Measurements from ENCODE around the gene PGAM5.
"Not testable (repeated sequence)": the region's sequence is repeated elsewhere in the genome, so short reads cannot be mapped to it uniquely, and the experiment has no call there.

The PGAM5 gene

GRCh38 chr12:132690112-132690511 is 20.5 kb upstream of the PGAM5 start:
- no peaks in the 10 kb centered on the region for H3K27me3 ChIP-seq (ENCODE audit: insufficient read depth, low read length, poor library complexity)
- no peak for TF ChIP-seq CTCF (IDR thresholded peaks at IDR 0.05; ENCODE audit: borderline replicate concordance, extremely low read depth, low read length, poor library complexity, severe bottlenecking)
- no peak for TF ChIP-seq EZH2 (IDR thresholded peaks at IDR 0.05; ENCODE audit: borderline replicate concordance, low read depth, low read length, severe bottlenecking)
- DNase-seq (no peak), ATAC-seq (ENCODE audit: insufficient read depth, low read depth) (no peak)
- H3K4me2 ChIP-seq (ENCODE audit: insufficient read depth, low read length): peak overlapping the region; percentile 60
- no peak overlapping the region for H3K4me3 ChIP-seq (ENCODE audit: low read depth in 1 of 2, low read length in 2 of 2)
- peaks cover 37% of the 10 kb centered on the region for H3K36me3 ChIP-seq (ENCODE audit: insufficient read depth, low read length)
- no peaks in the 10 kb centered on the region for H3K9me3 ChIP-seq (ENCODE audit: insufficient read depth, low read length, severe bottlenecking)
- H3K4me1 ChIP-seq (ENCODE audit: insufficient read depth, low read length): peaks cover 21% of the 10 kb centered on the region
- no peak overlapping the region for H2AFZ ChIP-seq (ENCODE audit: low read depth, low read length)
- peaks cover 48% of the 10 kb centered on the region for H3K79me2 ChIP-seq (ENCODE audit: insufficient read depth, low read length)
- no peak overlapping the region for H3K27ac ChIP-seq (ENCODE audit: low read length)
- H4K20me1 ChIP-seq (ENCODE audit: insufficient read depth, low read length): peaks cover 24% of the 10 kb centered on the region
- H3K9ac ChIP-seq (ENCODE audit: low read depth, low read length): peak overlapping the region; percentile 38

DNA sequence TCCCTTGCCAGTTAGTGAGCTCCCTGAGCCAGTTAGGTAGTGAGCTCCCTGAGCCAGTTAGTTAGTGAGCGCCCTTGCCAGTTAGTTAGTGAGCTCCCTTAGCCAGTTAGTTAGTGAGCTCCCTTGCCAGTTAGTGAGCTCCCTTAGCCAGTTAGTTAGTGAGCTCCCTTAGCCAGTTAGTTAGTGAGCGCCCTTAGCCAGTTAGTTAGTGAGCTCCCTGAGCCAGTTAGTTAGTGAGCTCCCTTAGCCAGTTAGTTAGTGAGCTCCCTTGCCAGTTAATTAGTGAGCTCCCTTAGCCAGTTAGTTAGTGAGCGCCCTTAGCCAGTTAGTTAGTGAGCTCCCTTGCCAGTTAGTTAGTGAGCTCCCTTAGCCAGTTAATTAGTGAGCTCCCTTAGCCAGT is 18.6 kb upstream of the PGAM5 start:
- H3K27ac ChIP-seq (ENCODE audit: low read length); H3K9me3 ChIP-seq (ENCODE audit: insufficient read depth, low read length, severe bottlenecking); ATAC-seq (ENCODE audit: insufficient read depth, low read depth); H3K4me2 ChIP-seq (ENCODE audit: insufficient read depth, low read length); H3K4me3 ChIP-seq (ENCODE audit: low read depth in 1 of 2, low read length in 2 of 2); H2AFZ ChIP-seq (ENCODE audit: low read depth, low read length); H3K27me3 ChIP-seq (ENCODE audit: insufficient read depth, low read length, poor library complexity); H3K9ac ChIP-seq (ENCODE audit: low read depth, low read length); DNase-seq; H3K4me1 ChIP-seq (ENCODE audit: insufficient read depth, low read length): not testable (repeated sequence)
- Histone ChIP-seq H3K79me2 (ENCODE audit: insufficient read depth, low read length) (peaks cover 32% of the 10 kb centered on the region), H4K20me1 (ENCODE audit: insufficient read depth, low read length) (peaks cover 18% of the 10 kb centered on the region; the same call in 1 of the 2 replicates), H3K36me3 (ENCODE audit: insufficient read depth, low read length) (peaks cover 48% of the 10 kb centered on the region)

GRCh38 chr12:132694888-132695287 is 15.8 kb upstream of the PGAM5 start:
- H3K4me2 ChIP-seq (ENCODE audit: insufficient read depth, low read length); H4K20me1 ChIP-seq (ENCODE audit: insufficient read depth, low read length); H3K27me3 ChIP-seq (ENCODE audit: insufficient read depth, low read length, poor library complexity); DNase-seq; H3K9me3 ChIP-seq (ENCODE audit: insufficient read depth, low read length, severe bottlenecking); H3K27ac ChIP-seq (ENCODE audit: low read length); H3K4me3 ChIP-seq (ENCODE audit: low read depth in 1 of 2, low read length in 2 of 2); H2AFZ ChIP-seq (ENCODE audit: low read depth, low read length); H3K4me1 ChIP-seq (ENCODE audit: insufficient read depth, low read length); ATAC-seq (ENCODE audit: insufficient read depth, low read depth); H3K9ac ChIP-seq (ENCODE audit: low read depth, low read length): not testable (repeated sequence)
- Histone ChIP-seq H3K36me3 (ENCODE audit: insufficient read depth, low read length) (peaks cover 70% of the 10 kb centered on the region), H3K79me2 (ENCODE audit: insufficient read depth, low read length) (peaks cover 17% of the 10 kb centered on the region)

DNA sequence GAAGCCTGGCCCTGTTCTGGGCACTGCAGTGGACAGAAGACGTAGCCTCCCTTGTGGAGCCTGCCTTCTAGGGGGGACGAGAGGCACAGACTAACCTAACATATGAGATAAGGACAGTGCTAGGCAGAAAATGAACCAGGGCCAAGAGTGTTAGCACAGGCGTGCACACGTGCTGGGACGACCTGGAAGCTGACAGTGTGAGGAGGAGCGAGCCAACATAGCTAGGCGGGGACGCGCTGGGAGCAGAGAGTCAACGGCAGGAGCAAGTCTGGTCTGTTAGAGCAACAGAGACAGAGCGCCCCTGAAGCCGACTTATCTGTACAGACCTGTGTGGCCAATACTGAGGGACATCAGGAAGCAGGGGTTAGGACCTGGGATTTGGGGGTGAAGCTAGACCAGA is 15.2 kb upstream of the PGAM5 start:
- Histone ChIP-seq H3K9me3 (ENCODE audit: insufficient read depth, low read length, severe bottlenecking) (no peaks in the 10 kb centered on the region), H3K36me3 (ENCODE audit: insufficient read depth, low read length) (peaks cover 69% of the 10 kb centered on the region)
- no peak for DNase-seq

More for the DNA sequence above, 15.2 kb upstream of the PGAM5 start:
- Histone ChIP-seq H3K4me3 (ENCODE audit: low read depth in 1 of 2, low read length in 2 of 2) (no peak overlapping the region), H3K9ac (ENCODE audit: low read depth, low read length) (no peak overlapping the region), H3K4me2 (ENCODE audit: insufficient read depth, low read length) (no peak overlapping the region), H4K20me1 (ENCODE audit: insufficient read depth, low read length) (peaks cover 5% of the 10 kb centered on the region; the same call in 1 of the 2 replicates), H3K27ac (ENCODE audit: low read length) (no peak overlapping the region), H3K4me1 (ENCODE audit: insufficient read depth, low read length) (no peaks in the 10 kb centered on the region), H3K79me2 (ENCODE audit: insufficient read depth, low read length) (peaks cover 13% of the 10 kb centered on the region), H2AFZ (ENCODE audit: low read depth, low read length) (no peak overlapping the region), H3K27me3 (ENCODE audit: insufficient read depth, low read length, poor library complexity) (no peaks in the 10 kb centered on the region)
- TF ChIP-seq CTCF (IDR thresholded peaks at IDR 0.05; ENCODE audit: borderline replicate concordance, extremely low read depth, low read length, poor library complexity, severe bottlenecking): no peak
- no peak for ATAC-seq (ENCODE audit: insufficient read depth, low read depth)
